Colonic mucosa (tissue), 4 donors: ENCODE measurements around the gene CCDC87. TPM values are rescaled to one million over a fixed set of nuclear protein-coding genes. Genes with fewer than 3 reads are reported as not detected.
"Not testable (repeated sequence)": the region's sequence is repeated elsewhere in the genome, so short reads cannot be mapped to it uniquely, and the experiment has no call there.

ENCODE experiments used
- DNase-seq: peaks from one replicate; pipeline ENCODE4 v3.0.0-alpha.2; 2020
- H3K27ac ChIP-seq: fragments of 200-600 bp; one replicate; pipeline ENCODE4 v1.8.0; 2021
- H3K27me3 ChIP-seq: fragments of 200-600 bp; one replicate; pipeline ENCODE4 v1.8.0; 2021
- H3K36me3 ChIP-seq: fragments of 200-600 bp; one replicate; pipeline ENCODE4 v1.8.0; 2021
- H3K4me1 ChIP-seq: fragments of 200-600 bp; one replicate; pipeline ENCODE4 v1.8.0; 2021; ENCODE audit warnings: mild to moderate bottlenecking
- H3K4me3 ChIP-seq: fragments of 200-600 bp; one replicate; pipeline ENCODE4 v1.8.0; 2021
- H3K9ac ChIP-seq, 2 donors: one replicate each; pipeline ENCODE4 v1.7.0; 2013; ENCODE audit warnings: control low read depth in 2 of 2, low read depth in 2 of 2, low read length in 2 of 2
- H3K9me3 ChIP-seq: fragments of 200-600 bp; one replicate; pipeline ENCODE4 v1.8.0; 2021
- intact Hi-C: fragments of 100-400 bp; cut with DNase I; formaldehyde crosslinking; loops from one replicate; pipeline ENCODE4 v1.14.1; 2022
- total RNA-seq, 2 donors: library from RNA; stranded (reverse); fragmentation: NEBNext Ultra II Directional in 1 of 2; extraction: Animal tissue kit (Norgen Biotek cat#: 25700) in 1 of 2; gene quantifications; one replicate each; pipeline ENCODE4 v1.2.1, GENCODE V29; 2021
- TF ChIP-seq, protein P1 (sequence below): fragments of 200-600 bp; IDR thresholded peaks from one replicate; pipeline ENCODE4 v1.8.0; 2022; ENCODE audit warnings: antibody characterized with exemption, mild to moderate bottlenecking
- donor health status: healthy.
- donor health status: DM: no; HTN: no; CAD: no.
- donor health status: DM: no; HTN: no; CAD: no.

The CCDC87 gene
- total RNA-seq, 2 donors from 2014 or later = 0.53 to 0.62 TPM

DNA sequence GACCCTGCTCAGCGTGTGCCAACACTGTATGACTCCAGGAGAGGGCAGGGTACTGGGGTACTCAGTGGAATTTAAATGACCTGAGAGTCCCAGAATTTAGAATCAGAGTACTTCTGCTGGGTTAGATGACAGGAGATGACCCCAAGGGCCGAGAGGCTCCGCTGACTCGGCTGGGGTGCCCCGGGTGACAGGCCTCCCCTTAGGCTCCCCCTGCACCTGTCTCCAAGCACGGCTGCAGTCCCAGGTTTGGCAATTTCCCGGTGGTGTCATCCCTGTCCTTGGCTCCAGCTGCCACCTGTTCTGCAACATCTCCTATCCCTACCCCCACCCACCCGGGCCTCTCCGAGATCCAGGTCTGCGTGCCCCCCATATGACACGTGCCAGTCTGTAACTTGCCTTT is 44.8 kb downstream of the CCDC87 start:
- Histone ChIP-seq H3K27ac (no peak overlapping the region), H3K9me3 (no peaks in the 10 kb centered on the region), H3K4me1 (peaks cover 12% of the 10 kb centered on the region), H3K9ac (no peak overlapping the region), H3K27me3 (no peaks in the 10 kb centered on the region), H3K36me3 (no peaks in the 10 kb centered on the region), H3K4me3 (no peak overlapping the region)
- intact Hi-C loops = no loop called here
- DNase-seq = no peak
- TF ChIP-seq, protein P1, sequence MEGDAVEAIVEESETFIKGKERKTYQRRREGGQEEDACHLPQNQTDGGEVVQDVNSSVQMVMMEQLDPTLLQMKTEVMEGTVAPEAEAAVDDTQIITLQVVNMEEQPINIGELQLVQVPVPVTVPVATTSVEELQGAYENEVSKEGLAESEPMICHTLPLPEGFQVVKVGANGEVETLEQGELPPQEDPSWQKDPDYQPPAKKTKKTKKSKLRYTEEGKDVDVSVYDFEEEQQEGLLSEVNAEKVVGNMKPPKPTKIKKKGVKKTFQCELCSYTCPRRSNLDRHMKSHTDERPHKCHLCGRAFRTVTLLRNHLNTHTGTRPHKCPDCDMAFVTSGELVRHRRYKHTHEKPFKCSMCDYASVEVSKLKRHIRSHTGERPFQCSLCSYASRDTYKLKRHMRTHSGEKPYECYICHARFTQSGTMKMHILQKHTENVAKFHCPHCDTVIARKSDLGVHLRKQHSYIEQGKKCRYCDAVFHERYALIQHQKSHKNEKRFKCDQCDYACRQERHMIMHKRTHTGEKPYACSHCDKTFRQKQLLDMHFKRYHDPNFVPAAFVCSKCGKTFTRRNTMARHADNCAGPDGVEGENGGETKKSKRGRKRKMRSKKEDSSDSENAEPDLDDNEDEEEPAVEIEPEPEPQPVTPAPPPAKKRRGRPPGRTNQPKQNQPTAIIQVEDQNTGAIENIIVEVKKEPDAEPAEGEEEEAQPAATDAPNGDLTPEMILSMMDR = no peak

DNA sequence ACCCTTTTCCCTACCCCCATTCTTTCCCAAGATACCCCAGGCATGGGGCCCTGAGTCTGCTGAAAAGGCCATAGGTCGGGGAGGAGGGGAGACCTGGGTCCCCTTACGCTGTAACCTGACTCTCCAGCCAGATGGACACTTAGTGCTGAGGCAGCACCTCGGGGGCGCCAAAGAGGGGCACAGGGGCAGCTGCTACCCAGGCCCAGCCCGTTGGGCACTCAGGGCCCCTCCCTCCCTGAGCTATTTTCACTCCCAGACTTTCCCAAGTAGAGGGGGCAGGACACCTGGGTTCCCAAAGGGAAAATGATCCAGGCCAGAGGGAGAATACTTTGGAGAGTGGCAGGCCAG is 45.2 kb downstream of the CCDC87 start:
- TF ChIP-seq, protein P1 = no peak
- Histone ChIP-seq H3K27ac (no peak overlapping the region), H3K36me3 (no peaks in the 10 kb centered on the region), H3K9me3 (no peaks in the 10 kb centered on the region), H3K27me3 (no peaks in the 10 kb centered on the region), H3K4me1 (peaks cover 12% of the 10 kb centered on the region), H3K9ac (no peak overlapping the region), H3K4me3 (no peak overlapping the region)
- DNase-seq = no peak
- intact Hi-C loops = no loop called here

DNA sequence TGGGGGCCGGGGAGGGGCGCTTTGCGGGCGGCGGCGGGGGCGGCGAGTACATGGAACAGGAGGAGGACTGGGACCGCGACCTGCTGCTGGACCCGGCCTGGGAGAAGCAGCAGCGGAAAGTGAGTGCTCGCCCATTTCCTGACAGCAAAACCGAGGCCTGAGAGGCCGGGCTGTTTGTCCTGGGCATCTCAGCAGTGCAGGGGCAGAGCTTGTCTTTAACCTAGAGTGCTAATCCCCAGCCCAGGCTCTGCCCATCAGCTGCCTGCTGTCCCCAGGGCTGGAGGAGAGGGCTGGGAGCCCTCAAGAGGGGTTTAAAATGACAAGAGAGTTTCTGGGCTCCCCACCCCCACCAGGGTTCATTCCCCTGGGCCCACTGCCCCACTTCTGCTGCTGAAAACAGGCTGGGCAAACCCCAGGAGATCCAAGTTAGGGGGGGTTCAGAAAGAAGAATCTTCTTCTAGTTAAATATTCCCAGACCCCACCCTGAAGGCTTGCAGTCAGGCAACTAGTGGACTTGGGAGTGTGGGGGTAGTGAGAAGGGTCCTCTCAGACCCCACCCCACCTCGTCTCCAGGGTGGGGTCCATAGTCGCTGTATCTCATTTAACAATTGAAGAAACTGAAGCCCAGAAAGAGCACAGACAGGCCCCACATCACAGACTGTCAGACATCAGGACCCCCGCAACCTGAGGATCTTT is 45.7 kb downstream of the CCDC87 start:
- intact Hi-C loops = no loop called here
- H3K9ac ChIP-seq = peak overlapping the region in 1 of 2 donors; percentile 24
- peak overlapping the region; percentile 88 for H3K4me3 ChIP-seq
- H3K9me3 ChIP-seq = no peaks in the 10 kb centered on the region
- TF ChIP-seq, protein P1 = no peak
- H3K4me1 ChIP-seq = peaks cover 12% of the 10 kb centered on the region
- H3K36me3 ChIP-seq = no peaks in the 10 kb centered on the region
- no peaks in the 10 kb centered on the region for H3K27me3 ChIP-seq
- no peak for DNase-seq
- no peak overlapping the region for H3K27ac ChIP-seq

DNA sequence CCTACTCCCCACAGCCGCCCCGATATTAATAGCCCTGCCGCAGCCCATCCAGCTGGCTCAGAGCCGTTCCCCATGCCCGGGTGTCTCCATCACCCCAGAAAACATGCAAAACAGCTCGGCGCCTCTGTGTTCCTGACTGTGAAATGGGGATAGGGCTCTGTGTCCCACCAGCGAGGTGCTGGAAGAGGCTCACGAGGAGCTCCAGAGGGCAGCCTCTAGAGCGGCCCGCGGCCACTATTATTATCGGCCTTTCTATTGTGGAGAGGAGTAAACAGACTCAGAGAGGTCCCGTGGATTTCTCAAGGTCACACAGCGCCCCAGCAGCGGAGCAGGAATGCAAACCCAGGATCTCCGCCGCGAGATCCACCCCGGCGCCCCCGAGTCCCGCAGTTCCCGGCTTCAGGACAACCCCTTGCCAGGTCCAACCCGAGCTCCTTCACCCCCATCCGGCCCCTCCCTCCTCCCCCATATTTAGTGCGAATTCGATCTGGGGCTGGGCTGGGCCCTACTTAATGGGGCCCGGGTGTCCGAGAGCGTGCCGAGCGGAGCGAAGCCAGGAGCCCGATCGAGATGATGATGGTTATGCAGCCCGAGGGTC is 46.4 kb downstream of the CCDC87 start, which contains the start of gene ACTN3:
Gene ACTN3, plus strand, starts transcription at position 536 of the 598 bp plus-strand sequence. Its CDS starts 35 bp downstream, at position 571.
- intact Hi-C loops = no loop called here
- H3K27me3 ChIP-seq = no peaks in the 10 kb centered on the region
- no peaks in the 10 kb centered on the region for H3K9me3 ChIP-seq
- peak; percentile 33 for DNase-seq
- H3K4me3 ChIP-seq = peak within 1 kb of the TSS; percentile 88
- H3K36me3 ChIP-seq = no peaks in the 10 kb centered on the region
- peaks cover 12% of the 10 kb centered on the region for H3K4me1 ChIP-seq
- TF ChIP-seq, protein P1 = no peak
- H3K9ac ChIP-seq = peak within 1 kb of the TSS; percentile 76 to 95
- peak within 1 kb of the TSS; percentile 70 for H3K27ac ChIP-seq

DNA sequence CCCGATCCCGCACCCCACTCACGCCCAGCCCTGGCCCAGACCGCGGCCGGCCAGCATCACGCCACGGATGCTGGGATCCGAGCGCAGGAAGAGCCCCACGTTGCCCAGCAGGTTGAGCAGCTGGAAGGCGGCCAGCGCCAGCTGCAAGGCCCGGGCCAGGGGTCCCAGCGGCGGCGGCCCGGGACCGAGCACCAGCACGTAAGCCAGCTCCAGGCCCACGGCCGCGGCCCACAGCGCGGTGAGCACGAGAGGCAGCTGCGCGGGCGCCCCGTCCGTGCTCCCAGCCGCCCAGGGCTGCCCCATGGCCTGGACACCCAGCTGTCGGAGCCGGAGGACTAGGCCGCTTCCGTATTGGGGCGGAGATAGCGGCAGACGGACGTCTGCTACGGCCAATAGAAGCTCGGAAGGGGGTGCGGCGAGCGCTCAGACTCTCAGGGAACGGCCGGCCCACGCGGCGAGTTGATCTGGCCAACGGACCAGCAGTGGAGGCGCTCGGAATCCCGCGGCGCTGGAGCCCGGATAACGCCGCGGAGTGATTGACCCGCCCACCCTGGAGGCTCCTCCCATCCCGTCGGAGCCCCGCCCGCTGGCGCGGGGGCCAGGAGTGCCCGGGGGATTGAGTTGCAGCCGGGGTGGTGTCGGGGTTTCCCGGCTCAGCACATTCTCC is 47.0 kb downstream of the CCDC87 start, which contains the start of gene ZDHHC24:
Gene ZDHHC24, minus strand, starts transcription at position 348 of the 667 bp plus-strand sequence. Its CDS starts 45 bp downstream, at position 303.
- Histone ChIP-seq H3K9ac (peak within 1 kb of the TSS; percentile 76 to 95), H3K36me3 (no peaks in the 10 kb centered on the region), H3K4me3 (peak within 1 kb of the TSS; percentile 88), H3K27me3 (no peaks in the 10 kb centered on the region), H3K4me1 (peaks cover 12% of the 10 kb centered on the region), H3K9me3 (no peaks in the 10 kb centered on the region), H3K27ac (peak within 1 kb of the TSS; percentile 70)
- TF ChIP-seq, protein P1 = no peak
- DNase-seq = peak; percentile 97
- intact Hi-C loops = no loop called here

DNA sequence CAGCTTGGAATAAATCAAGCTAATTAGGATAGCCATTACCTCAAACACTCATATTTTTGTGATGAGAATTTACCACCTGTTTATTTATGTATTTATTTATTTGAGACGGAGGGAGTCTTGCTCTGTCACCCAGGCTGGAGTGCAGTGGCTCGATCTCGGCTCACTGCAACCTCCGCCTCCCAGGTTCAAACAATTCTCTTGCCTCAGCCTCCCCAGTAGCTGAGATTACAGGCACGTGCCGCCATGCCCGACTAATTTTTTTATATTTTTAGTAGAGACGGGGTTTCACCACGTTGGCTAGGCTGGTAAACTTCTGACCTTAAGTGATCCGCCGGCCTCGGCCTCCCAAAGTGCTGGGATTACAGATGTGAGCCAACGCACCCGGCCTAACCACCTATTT is 47.9 kb downstream of the CCDC87 start:
- peaks cover 12% of the 10 kb centered on the region for H3K4me1 ChIP-seq
- H3K27ac ChIP-seq, intact Hi-C loops, H3K27me3 ChIP-seq, H3K9me3 ChIP-seq, H3K36me3 ChIP-seq, DNase-seq: not testable (repeated sequence)
- peak overlapping the region; percentile 88 for H3K4me3 ChIP-seq
- peak overlapping the region in 1 of 2 donors; percentile 76 for H3K9ac ChIP-seq
